H7 (cell line): ENCODE results near the gene SUSD5. TPM values are rescaled to one million over a fixed set of nuclear protein-coding genes. Genes with fewer than 3 reads are reported as not detected.
"Not testable (repeated sequence)": the region's sequence is repeated elsewhere in the genome, so short reads cannot be mapped to it uniquely, and the experiment has no call there.

ENCODE experiments used
- DNase-seq: peaks from one replicate; pipeline ENCODE4 v3.0.0; 2012
- H3K27me3 ChIP-seq: 2 replicates; pipeline ENCODE4 v1.6.0; 2011; ENCODE audit warnings: mild to moderate bottlenecking, low read length; ENCODE audit not compliant: control insufficient read depth, insufficient read depth
- H3K36me3 ChIP-seq: replicated peaks from 2 replicates; pipeline ENCODE4 v1.5.1; 2011; ENCODE audit warnings: low read length; ENCODE audit not compliant: control insufficient read depth, insufficient read depth
- H3K4me3 ChIP-seq: 2 replicates; pipeline ENCODE4 v1.5.1; 2011; ENCODE audit warnings: low read depth, mild to moderate bottlenecking, control low read depth, low read length, moderate library complexity; ENCODE audit not compliant: insufficient read depth
- total RNA-seq: library from RNA; depleted of rRNA; stranded (reverse); fragments of >200 nt; shearing (Covaris generic); gene quantifications from 2 replicates; pipeline ENCODE4 v1.2.3, GENCODE V29; 2014

SUSD5 gene
- total RNA-seq, 1 experiment from 2014 or later: 0.59 TPM

GRCh38 chr3:33217866-33218445 lies 654 bp downstream of the SUSD5 start:
- Histone ChIP-seq H3K4me3 (peak overlapping the region; percentile 63), H3K27me3 (peaks cover 48% of the 10 kb centered on the region), H3K36me3 (no peaks in the 10 kb centered on the region)
- DNase-seq: no peak

- DNase-seq: no peak
- peaks cover 44% of the 10 kb centered on the region for H3K27me3 ChIP-seq
- no peak overlapping the region for H3K4me3 ChIP-seq
- no peaks in the 10 kb centered on the region for H3K36me3 ChIP-seq
Measured at GRCh38 chr3:33215739-33216138, 2.9 kb downstream of the SUSD5 start.

- no peak for DNase-seq
- no peak overlapping the region for H3K4me3 ChIP-seq
- H3K36me3 ChIP-seq: no peaks in the 10 kb centered on the region
- peaks cover 15% of the 10 kb centered on the region for H3K27me3 ChIP-seq
Measured at GRCh38 chr3:33212406-33212805, 6.2 kb downstream of the SUSD5 start.

- no peak overlapping the region for H3K4me3 ChIP-seq
- H3K36me3 ChIP-seq: no peaks in the 10 kb centered on the region
- DNase-seq: no peak
- peaks cover 5% of the 10 kb centered on the region for H3K27me3 ChIP-seq
Measured at GRCh38 chr3:33211444-33211843, 7.2 kb downstream of the SUSD5 start.

GRCh38 chr3:33209357-33209756 lies 9.3 kb downstream of the SUSD5 start:
- DNase-seq: no peak
- no peaks in the 10 kb centered on the region for H3K36me3 ChIP-seq
- no peak overlapping the region for H3K4me3 ChIP-seq
- no peaks in the 10 kb centered on the region for H3K27me3 ChIP-seq

GRCh38 chr3:33202711-33203457 lies 15.7 kb downstream of the SUSD5 start:
- H3K36me3 ChIP-seq: no peaks in the 10 kb centered on the region
- no peaks in the 10 kb centered on the region for H3K27me3 ChIP-seq
- H3K4me3 ChIP-seq: no peak overlapping the region
- peak; percentile 17 for DNase-seq

GRCh38 chr3:33201195-33201594 lies 17.4 kb downstream of the SUSD5 start:
- DNase-seq: no peak
- Histone ChIP-seq H3K27me3 (no peaks in the 10 kb centered on the region), H3K36me3 (no peaks in the 10 kb centered on the region), H3K4me3 (no peak overlapping the region)

GRCh38 chr3:33196538-33196937 lies 22.1 kb downstream of the SUSD5 start:
- Histone ChIP-seq H3K4me3 (no peak overlapping the region), H3K36me3 (no peaks in the 10 kb centered on the region), H3K27me3 (no peaks in the 10 kb centered on the region)
- no peak for DNase-seq

GRCh38 chr3:33194303-33194702 lies 24.3 kb downstream of the SUSD5 start:
- no peaks in the 10 kb centered on the region for H3K36me3 ChIP-seq

GRCh38 chr3:33187368-33187634 lies 31.3 kb downstream of the SUSD5 start:
- H3K27me3 ChIP-seq: no peaks in the 10 kb centered on the region
- no peaks in the 10 kb centered on the region for H3K36me3 ChIP-seq
- no peak overlapping the region for H3K4me3 ChIP-seq
- no peak for DNase-seq

More at GRCh38 chr3:33194303-33194702, 24.3 kb downstream of the SUSD5 start:
- no peak for DNase-seq
- H3K4me3 ChIP-seq: no peak overlapping the region
- no peaks in the 10 kb centered on the region for H3K27me3 ChIP-seq

- H3K4me3 ChIP-seq: no peak overlapping the region
- DNase-seq: no peak
- H3K36me3 ChIP-seq: no peaks in the 10 kb centered on the region
- H3K27me3 ChIP-seq: no peaks in the 10 kb centered on the region
Measured at GRCh38 chr3:33186524-33187367, 31.9 kb downstream of the SUSD5 start.

- no peaks in the 10 kb centered on the region for H3K36me3 ChIP-seq
- no peak for DNase-seq
- H3K27me3 ChIP-seq: no peaks in the 10 kb centered on the region
- no peak overlapping the region for H3K4me3 ChIP-seq
Measured at GRCh38 chr3:33184863-33185262, 33.7 kb downstream of the SUSD5 start.

GRCh38 chr3:33181641-33182040 lies 37.0 kb downstream of the SUSD5 start:
- not testable (repeated sequence) for H3K4me3 ChIP-seq, H3K27me3 ChIP-seq, H3K36me3 ChIP-seq, DNase-seq

- no peaks in the 10 kb centered on the region for H3K36me3 ChIP-seq
- H3K27me3 ChIP-seq: no peaks in the 10 kb centered on the region
- H3K4me3 ChIP-seq: no peak overlapping the region
- no peak for DNase-seq
Measured at GRCh38 chr3:33181229-33181628, 37.4 kb downstream of the SUSD5 start.

GRCh38 chr3:33179132-33179531 lies 39.5 kb downstream of the SUSD5 start:
- H3K36me3 ChIP-seq: no peaks in the 10 kb centered on the region
- DNase-seq: no peak
- no peak overlapping the region for H3K4me3 ChIP-seq
- H3K27me3 ChIP-seq: no peaks in the 10 kb centered on the region
